H9 (cell line): Measurements from ENCODE around the gene PMM2. TPM values are rescaled to one million over a fixed set of nuclear protein-coding genes. Genes with fewer than 3 reads are reported as not detected.

Source experiments
- DNase-seq: peaks from one replicate; pipeline ENCODE4 v3.0.0-alpha.2; 2017
- H2AFZ ChIP-seq: one replicate; pipeline ENCODE4 v1.6.1; 2013; ENCODE audit warnings: mild to moderate bottlenecking, low read length, control low read depth, moderate library complexity
- H2AK5ac ChIP-seq: 2 replicates; pipeline ENCODE4 v1.6.1; 2013; ENCODE audit warnings: low read length, control low read depth, mixed read lengths; ENCODE audit not compliant: insufficient read length
- H2BK120ac ChIP-seq: one replicate; pipeline ENCODE4 v1.6.1; 2013; ENCODE audit warnings: low read depth, mild to moderate bottlenecking, low read length, control low read depth, inconsistent platforms; ENCODE audit not compliant: poor library complexity, severe bottlenecking
- H2BK12ac ChIP-seq: 2 replicates; pipeline ENCODE4 v1.6.1; 2013; ENCODE audit warnings: low read length, control low read depth, mixed read lengths, low read depth; ENCODE audit not compliant: insufficient read length
- H2BK15ac ChIP-seq: 2 replicates; pipeline ENCODE4 v1.6.1; 2013; ENCODE audit warnings: low read depth, low read length, control low read depth
- H2BK20ac ChIP-seq: one replicate; pipeline ENCODE4 v1.6.1; 2013; ENCODE audit warnings: low read depth, mild to moderate bottlenecking, low read length, control low read depth, inconsistent platforms; ENCODE audit not compliant: poor library complexity, severe bottlenecking
- H2BK5ac ChIP-seq: 2 replicates; pipeline ENCODE4 v1.6.1; 2013; ENCODE audit warnings: low read length, control low read depth, mixed read lengths; ENCODE audit not compliant: insufficient read length
- H3K14ac ChIP-seq: 2 replicates; pipeline ENCODE4 v1.6.1; 2013; ENCODE audit warnings: low read length, control low read depth; ENCODE audit not compliant: insufficient read depth
- H3K18ac ChIP-seq: 2 replicates; pipeline ENCODE4 v1.6.1; 2013; ENCODE audit warnings: low read depth, mild to moderate bottlenecking, mixed read lengths, low read length, control low read depth; ENCODE audit not compliant: insufficient read length
- H3K23ac ChIP-seq: 2 replicates; pipeline ENCODE4 v1.6.1; 2013; ENCODE audit warnings: low read length, control low read depth, mixed read lengths, low read depth; ENCODE audit not compliant: insufficient read length
- H3K23me2 ChIP-seq: 2 replicates; pipeline ENCODE4 v1.6.1; 2013; ENCODE audit warnings: low read depth, mild to moderate bottlenecking, mixed read lengths, low read length, control low read depth; ENCODE audit not compliant: insufficient read length, poor library complexity, severe bottlenecking
- H3K27ac ChIP-seq: 2 replicates; pipeline ENCODE4 v1.5.1; 2013; ENCODE audit warnings: low read length, control low read depth, mixed read lengths, low read depth; ENCODE audit not compliant: insufficient read length
- H3K27me3 ChIP-seq: 2 replicates; pipeline ENCODE4 v1.6.1; 2013; ENCODE audit warnings: low read length, control low read depth, inconsistent platforms; ENCODE audit not compliant: insufficient read depth
- H3K4ac ChIP-seq: 2 replicates; pipeline ENCODE4 v1.6.1; 2013; ENCODE audit warnings: low read depth, mild to moderate bottlenecking, control low read depth, inconsistent platforms, low read length, moderate library complexity
- H3K4me1 ChIP-seq: 2 replicates; pipeline ENCODE4 v1.6.1; 2013; ENCODE audit warnings: low read length, control low read depth, inconsistent platforms; ENCODE audit not compliant: insufficient read depth
- H3K4me2 ChIP-seq: 2 replicates; pipeline ENCODE4 v1.6.1; 2013; ENCODE audit warnings: low read length, control low read depth, mixed read lengths; ENCODE audit not compliant: insufficient read length, insufficient read depth
- H3K56ac ChIP-seq: 2 replicates; pipeline ENCODE4 v1.6.1; 2013; ENCODE audit warnings: low read depth, mild to moderate bottlenecking, mixed read lengths, low read length, control low read depth; ENCODE audit not compliant: insufficient read length
- H3K79me1 ChIP-seq: 2 replicates; pipeline ENCODE4 v1.6.1; 2013; ENCODE audit warnings: low read depth, mild to moderate bottlenecking, moderate library complexity, low read length, control low read depth, inconsistent platforms; ENCODE audit not compliant: insufficient read depth, poor library complexity, severe bottlenecking
- H3K79me2 ChIP-seq: 2 replicates; pipeline ENCODE4 v1.6.1; 2013; ENCODE audit warnings: low read length, control low read depth, inconsistent platforms; ENCODE audit not compliant: insufficient read depth
- H3K9ac ChIP-seq: 2 replicates; pipeline ENCODE4 v1.6.1; 2013; ENCODE audit warnings: low read length, control low read depth, mixed read lengths; ENCODE audit not compliant: insufficient read length; ENCODE audit errors: extremely low read depth
- H3K9me3 ChIP-seq: one replicate; pipeline ENCODE4 v1.6.1; 2013; ENCODE audit warnings: low read depth, low read length, inconsistent platforms; ENCODE audit not compliant: control insufficient read depth
- H3T11ph ChIP-seq: one replicate; pipeline ENCODE4 v1.6.1; 2013; ENCODE audit warnings: mild to moderate bottlenecking, low read length, control low read depth, inconsistent platforms
- H4K20me1 ChIP-seq: one replicate; pipeline ENCODE4 v1.6.1; 2013; ENCODE audit not compliant: control insufficient read depth, insufficient read length, insufficient read depth
- H4K5ac ChIP-seq: 2 replicates; pipeline ENCODE4 v1.6.1; 2013; ENCODE audit warnings: low read depth, mild to moderate bottlenecking, mixed read lengths, low read length, control low read depth; ENCODE audit not compliant: insufficient read length
- H4K8ac ChIP-seq: replicated peaks from 2 replicates; pipeline ENCODE4 v1.6.1; 2013; ENCODE audit warnings: low read length, control low read depth, mixed read lengths, low read depth; ENCODE audit not compliant: insufficient read length
- H4K91ac ChIP-seq: 2 replicates; pipeline ENCODE4 v1.6.1; 2013; ENCODE audit warnings: low read depth, mild to moderate bottlenecking, moderate library complexity, mixed read lengths, low read length, control low read depth; ENCODE audit not compliant: insufficient read length
- H3K27ac Mint-ChIP-seq, 3 experiments: 2 replicates in 2 of 3; 3 replicates in 1 of 3; pipeline ENCODE4 v1.8.0; 2020 to 2021; ENCODE audit warnings: mixed read lengths in 3 of 3, mild to moderate bottlenecking in 1 of 3, moderate library complexity in 1 of 3
- H3K27me3 Mint-ChIP-seq: 2 replicates; pipeline ENCODE4 v1.8.0; 2021; ENCODE audit warnings: low read depth, mild to moderate bottlenecking, moderate library complexity, mixed read lengths
- H3K36me3 Mint-ChIP-seq, 3 experiments: 2 replicates in 2 of 3; 3 replicates in 1 of 3; pipeline ENCODE4 v1.8.0; 2020 to 2021; ENCODE audit warnings: low read depth in 3 of 3, mixed read lengths in 3 of 3; ENCODE audit not compliant: insufficient read depth in 1 of 3
- H3K4me1 Mint-ChIP-seq, 2 experiments: 2 replicates each; pipeline ENCODE4 v1.8.0; 2020; ENCODE audit warnings: mixed read lengths in 2 of 2
- H3K4me3 Mint-ChIP-seq, 2 experiments: 2 replicates in 1 of 2; 3 replicates in 1 of 2; pipeline ENCODE4 v1.8.0; 2020 to 2021; ENCODE audit warnings: mild to moderate bottlenecking in 2 of 2, mixed read lengths in 2 of 2, moderate library complexity in 1 of 2
- H3K9me3 Mint-ChIP-seq, 2 experiments: 2 replicates in 1 of 2; 3 replicates in 1 of 2; pipeline ENCODE4 v1.8.0; 2020; ENCODE audit warnings: mild to moderate bottlenecking in 2 of 2, mixed read lengths in 2 of 2, moderate library complexity in 1 of 2
- WGBS: extraction: QIAGEN DNeasy Blood & Tissue Kit; methylation state at CpG from one replicate; pipeline ENCODE4 v1.1.7; 2013; ENCODE audit warnings: missing lambda C conversion rate, low lambda C conversion rate, mixed read lengths; ENCODE audit not compliant: insufficient read length; ENCODE audit errors: extremely low coverage; 5-methylcytosine and 5-hydroxymethylcytosine counted together
- total RNA-seq: library from RNA; stranded (reverse); gene quantifications from 2 replicates; pipeline ENCODE4 v1.2.1, GENCODE V29; 2021
- TF ChIP-seq, protein P1 (sequence below): fragments of 200-600 bp; sonication (generic); conservative IDR thresholded peaks from 3 replicates; pipeline ENCODE4 v1.8.0; 2021; ENCODE audit warnings: antibody characterized with exemption, mild to moderate bottlenecking

The PMM2 gene
- total RNA-seq, 1 experiment from 2014 or later: 82.7 TPM

DNA sequence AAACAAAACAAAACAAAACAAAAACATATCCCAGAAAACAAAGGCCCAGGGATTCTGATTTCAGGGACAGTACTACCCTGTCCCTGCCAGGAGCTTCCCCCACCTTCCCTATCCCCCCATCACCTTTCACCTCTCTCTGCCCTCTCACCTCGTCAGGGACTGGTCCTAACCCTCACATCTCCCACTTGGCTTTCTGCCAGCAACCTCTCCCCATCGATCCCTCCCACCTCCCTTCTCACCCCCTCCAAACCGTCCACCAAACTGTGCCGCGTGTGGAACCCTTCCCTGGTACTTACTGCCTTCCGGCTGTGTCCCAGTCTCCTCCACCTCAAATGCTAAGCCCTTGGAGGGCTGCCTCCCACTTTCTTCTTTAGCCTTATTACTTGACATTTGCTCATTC, 36.6 kb upstream of the PMM2 start:
- H3K14ac ChIP-seq: no peak overlapping the region
- Mint-ChIP-seq H3K4me1 (peaks cover 13 to 23% of the 10 kb centered on the region in 2 experiments), H3K9me3 (no peaks in the 10 kb centered on the region), H3K36me3 (no peaks in the 10 kb centered on the region; a peak in 1 of 7 replicates), H3K27ac (no peak overlapping the region), H3K4me3 (no peak overlapping the region), H3K27me3 (no peaks in the 10 kb centered on the region; the same call in 1 of the 2 replicates)
- H3K4ac ChIP-seq: no peak overlapping the region
- WGBS: no CpG with 5 or more reads among the region's 6 CpGs
- no peak overlapping the region for H2AFZ ChIP-seq
- no peak overlapping the region for H4K5ac ChIP-seq
- no peak overlapping the region for H3K27ac ChIP-seq
- H2BK20ac ChIP-seq: no peak overlapping the region
- H2BK15ac ChIP-seq: no peak overlapping the region
- DNase-seq: no peak
- H3K4me1 ChIP-seq: no peaks in the 10 kb centered on the region
- no peak overlapping the region for H3K9ac ChIP-seq
- H3K4me2 ChIP-seq: no peak overlapping the region
- H3K23ac ChIP-seq: no peak overlapping the region
- H2BK5ac ChIP-seq: no peak overlapping the region
- no peaks in the 10 kb centered on the region for H3K9me3 ChIP-seq
- no peak overlapping the region for H3K56ac ChIP-seq
- H4K20me1 ChIP-seq: no peaks in the 10 kb centered on the region
- no peak overlapping the region for H4K8ac ChIP-seq
- H3K18ac ChIP-seq: no peak overlapping the region
- TF ChIP-seq, protein P1, sequence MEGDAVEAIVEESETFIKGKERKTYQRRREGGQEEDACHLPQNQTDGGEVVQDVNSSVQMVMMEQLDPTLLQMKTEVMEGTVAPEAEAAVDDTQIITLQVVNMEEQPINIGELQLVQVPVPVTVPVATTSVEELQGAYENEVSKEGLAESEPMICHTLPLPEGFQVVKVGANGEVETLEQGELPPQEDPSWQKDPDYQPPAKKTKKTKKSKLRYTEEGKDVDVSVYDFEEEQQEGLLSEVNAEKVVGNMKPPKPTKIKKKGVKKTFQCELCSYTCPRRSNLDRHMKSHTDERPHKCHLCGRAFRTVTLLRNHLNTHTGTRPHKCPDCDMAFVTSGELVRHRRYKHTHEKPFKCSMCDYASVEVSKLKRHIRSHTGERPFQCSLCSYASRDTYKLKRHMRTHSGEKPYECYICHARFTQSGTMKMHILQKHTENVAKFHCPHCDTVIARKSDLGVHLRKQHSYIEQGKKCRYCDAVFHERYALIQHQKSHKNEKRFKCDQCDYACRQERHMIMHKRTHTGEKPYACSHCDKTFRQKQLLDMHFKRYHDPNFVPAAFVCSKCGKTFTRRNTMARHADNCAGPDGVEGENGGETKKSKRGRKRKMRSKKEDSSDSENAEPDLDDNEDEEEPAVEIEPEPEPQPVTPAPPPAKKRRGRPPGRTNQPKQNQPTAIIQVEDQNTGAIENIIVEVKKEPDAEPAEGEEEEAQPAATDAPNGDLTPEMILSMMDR: no peak
- no peak overlapping the region for H3T11ph ChIP-seq
- H2BK12ac ChIP-seq: no peak overlapping the region
- H2AK5ac ChIP-seq: no peak overlapping the region
- no peaks in the 10 kb centered on the region for H3K79me2 ChIP-seq
- H3K23me2 ChIP-seq: no peaks in the 10 kb centered on the region
- no peak overlapping the region for H2BK120ac ChIP-seq
- no peaks in the 10 kb centered on the region for H3K27me3 ChIP-seq
- no peaks in the 10 kb centered on the region for H3K79me1 ChIP-seq
- H4K91ac ChIP-seq: no peak overlapping the region
